Measurements from ENCODE around the gene ECM1.

ECM1 gene

DNA sequence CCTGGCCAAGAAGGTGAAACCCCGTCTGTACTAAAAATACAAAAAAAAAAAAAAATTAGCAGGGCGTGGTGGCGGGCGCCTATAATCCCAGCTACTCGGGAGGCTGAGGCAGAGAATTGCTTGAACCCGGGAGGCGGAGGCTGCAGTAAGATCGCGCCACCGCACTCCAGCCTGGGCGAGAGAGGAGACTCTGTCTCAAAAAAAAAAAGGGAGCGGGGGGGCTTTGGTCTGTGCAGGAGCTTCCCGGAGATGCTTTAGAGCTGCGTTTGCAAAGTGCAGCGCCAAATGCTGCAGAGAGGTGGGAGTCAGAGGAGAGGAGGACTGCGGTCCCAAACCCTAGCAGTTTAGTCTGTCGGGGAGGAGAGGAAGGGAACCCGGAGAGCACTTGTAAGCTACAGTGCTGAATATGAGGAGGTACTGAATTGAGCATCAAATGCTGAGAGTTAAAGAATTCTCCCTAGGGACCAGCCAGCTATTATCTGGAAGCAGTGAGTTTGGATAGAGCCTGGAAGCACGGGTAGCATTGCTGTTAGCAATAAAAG lies 8.2 kb downstream of the ECM1 start:
- TF ChIP-seq, protein P1, sequence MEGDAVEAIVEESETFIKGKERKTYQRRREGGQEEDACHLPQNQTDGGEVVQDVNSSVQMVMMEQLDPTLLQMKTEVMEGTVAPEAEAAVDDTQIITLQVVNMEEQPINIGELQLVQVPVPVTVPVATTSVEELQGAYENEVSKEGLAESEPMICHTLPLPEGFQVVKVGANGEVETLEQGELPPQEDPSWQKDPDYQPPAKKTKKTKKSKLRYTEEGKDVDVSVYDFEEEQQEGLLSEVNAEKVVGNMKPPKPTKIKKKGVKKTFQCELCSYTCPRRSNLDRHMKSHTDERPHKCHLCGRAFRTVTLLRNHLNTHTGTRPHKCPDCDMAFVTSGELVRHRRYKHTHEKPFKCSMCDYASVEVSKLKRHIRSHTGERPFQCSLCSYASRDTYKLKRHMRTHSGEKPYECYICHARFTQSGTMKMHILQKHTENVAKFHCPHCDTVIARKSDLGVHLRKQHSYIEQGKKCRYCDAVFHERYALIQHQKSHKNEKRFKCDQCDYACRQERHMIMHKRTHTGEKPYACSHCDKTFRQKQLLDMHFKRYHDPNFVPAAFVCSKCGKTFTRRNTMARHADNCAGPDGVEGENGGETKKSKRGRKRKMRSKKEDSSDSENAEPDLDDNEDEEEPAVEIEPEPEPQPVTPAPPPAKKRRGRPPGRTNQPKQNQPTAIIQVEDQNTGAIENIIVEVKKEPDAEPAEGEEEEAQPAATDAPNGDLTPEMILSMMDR (IDR thresholded peaks at IDR 0.05; ENCODE audit: insufficient read depth, missing control alignments), result no peak
- FAIRE-seq (no peak), DNase-seq (ENCODE audit: insufficient read length, low spot score) (no peak)

- TF ChIP-seq, protein P1 (IDR thresholded peaks at IDR 0.05; ENCODE audit: insufficient read depth, missing control alignments), result no peak
- no peak for FAIRE-seq
- no peak for DNase-seq (ENCODE audit: insufficient read length, low spot score)
These were observed 8.7 kb downstream of the ECM1 start for GRCh38 chr1:150516616-150517015.

GRCh38 chr1:150521196-150521968 lies 13.5 kb downstream of the ECM1 start:
- DNase-seq (ENCODE audit: insufficient read length, low spot score), result no peak
- no peak for FAIRE-seq
- TF ChIP-seq, protein P1 (IDR thresholded peaks at IDR 0.05; ENCODE audit: insufficient read depth, missing control alignments), result no peak

- no peak for DNase-seq (ENCODE audit: insufficient read length, low spot score)
- TF ChIP-seq, protein P1 (IDR thresholded peaks at IDR 0.05; ENCODE audit: insufficient read depth, missing control alignments), result no peak
- no peak for FAIRE-seq
These were observed 17.4 kb downstream of the ECM1 start for GRCh38 chr1:150525348-150525747.

GRCh38 chr1:150528196-150528595 lies 20.3 kb downstream of the ECM1 start:
- FAIRE-seq (no peak), DNase-seq (ENCODE audit: insufficient read length, low spot score) (no peak)
- TF ChIP-seq, protein P1 (IDR thresholded peaks at IDR 0.05; ENCODE audit: insufficient read depth, missing control alignments), result no peak

- DNase-seq (ENCODE audit: insufficient read length, low spot score), result no peak
- TF ChIP-seq, protein P1 (IDR thresholded peaks at IDR 0.05; ENCODE audit: insufficient read depth, missing control alignments), result no peak
- FAIRE-seq, result no peak
These were observed 21.1 kb downstream of the ECM1 start for GRCh38 chr1:150529017-150529416.

DNA sequence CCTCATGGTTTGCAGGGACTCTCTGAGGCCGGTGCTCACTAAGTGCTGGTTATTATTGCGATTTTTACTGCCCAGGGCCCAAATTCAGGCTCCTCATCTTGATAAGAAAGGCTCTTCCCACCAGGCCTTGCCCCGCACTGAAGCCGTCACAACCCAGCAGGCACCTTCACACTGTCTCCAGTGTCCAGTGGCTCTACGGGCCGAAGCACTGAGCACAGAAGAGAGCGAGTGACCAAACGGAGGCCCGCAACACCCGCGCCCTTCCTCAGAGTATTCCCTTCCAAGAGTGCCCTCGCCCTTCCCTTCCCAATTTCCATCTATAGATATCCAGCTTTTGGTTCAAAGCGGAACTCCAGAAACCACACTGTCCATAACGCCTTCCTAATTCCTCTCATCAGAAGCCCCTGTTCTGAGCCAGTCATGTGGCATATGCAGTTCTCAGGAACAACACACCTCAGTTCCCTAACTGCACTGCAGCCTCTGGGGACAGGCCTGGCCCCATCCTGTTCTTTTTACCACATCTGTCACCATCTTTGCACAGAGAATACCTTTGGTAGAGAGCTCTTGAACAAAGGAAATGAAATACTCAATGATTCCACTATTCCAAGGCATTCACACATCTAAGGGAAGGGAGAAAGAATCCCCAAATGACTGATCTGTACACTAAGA lies 22.7 kb downstream of the ECM1 start:
- DNase-seq (ENCODE audit: insufficient read length, low spot score) (no peak), FAIRE-seq (no peak)
- TF ChIP-seq, protein P1 (IDR thresholded peaks at IDR 0.05; ENCODE audit: insufficient read depth, missing control alignments), result no peak
